Glutamatergic neuron (in vitro differentiated cells): ENCODE results near the gene SYT3. TPM values are rescaled to one million over a fixed set of nuclear protein-coding genes. Genes with fewer than 3 reads are reported as not detected.
"Not testable (repeated sequence)": the region's sequence is repeated elsewhere in the genome, so short reads cannot be mapped to it uniquely, and the experiment has no call there.

Experiments
- DNase-seq: peaks from one replicate; pipeline ENCODE4 v3.0.0; 2022
- H3K27ac Mint-ChIP-seq: one replicate; pipeline ENCODE4 v1.8.0; 2020; ENCODE audit warnings: mild to moderate bottlenecking, mixed read lengths, inconsistent platforms; ENCODE audit not compliant: unreplicated experiment
- H3K27me3 Mint-ChIP-seq: one replicate; pipeline ENCODE4 v1.8.0; 2020; ENCODE audit warnings: mild to moderate bottlenecking, moderate library complexity, mixed read lengths, inconsistent platforms; ENCODE audit not compliant: unreplicated experiment
- H3K36me3 Mint-ChIP-seq: one replicate; pipeline ENCODE4 v1.8.0; 2020; ENCODE audit warnings: mild to moderate bottlenecking, mixed read lengths, inconsistent platforms; ENCODE audit not compliant: unreplicated experiment
- H3K4me1 Mint-ChIP-seq: one replicate; pipeline ENCODE4 v1.8.0; 2020; ENCODE audit warnings: mild to moderate bottlenecking, low read depth, mixed read lengths, inconsistent platforms; ENCODE audit not compliant: unreplicated experiment
- H3K4me3 Mint-ChIP-seq: one replicate; pipeline ENCODE4 v1.8.0; 2020; ENCODE audit warnings: mild to moderate bottlenecking, mixed read lengths, inconsistent platforms; ENCODE audit not compliant: unreplicated experiment
- H3K9me3 Mint-ChIP-seq: one replicate; pipeline ENCODE4 v1.8.0; 2020; ENCODE audit warnings: mild to moderate bottlenecking, moderate library complexity, mixed read lengths, inconsistent platforms; ENCODE audit not compliant: unreplicated experiment
- CTCF ChIP-seq: fragments of 200-600 bp; sonication (generic); IDR thresholded peaks from one replicate; pipeline ENCODE4 v1.5.0; 2021; ENCODE audit not compliant: partially characterized antibody, unreplicated experiment
- total RNA-seq: library from RNA; stranded (reverse); fragmentation: NEBNext Ultra II Directional; extraction: Animal tissue kit (Norgen Biotek cat#: 25700); gene quantifications from one replicate; pipeline ENCODE4 v1.2.1, GENCODE V29; 2021; ENCODE audit not compliant: unreplicated experiment

The SYT3 gene
- total RNA-seq, 1 donor from 2014 or later: 15.6 TPM

GRCh38 chr19:50602496-50602895 lies 37.2 kb downstream of the SYT3 start:
- no peak for TF ChIP-seq CTCF
- no peak overlapping the region for H3K27ac Mint-ChIP-seq
- peaks cover 10% of the 10 kb centered on the region for H3K27me3 Mint-ChIP-seq
- H3K36me3 Mint-ChIP-seq: peaks cover 9% of the 10 kb centered on the region
- H3K4me1 Mint-ChIP-seq: no peaks in the 10 kb centered on the region
- H3K4me3 Mint-ChIP-seq: no peak overlapping the region
- DNase-seq: no peak
- peaks cover 3% of the 10 kb centered on the region for H3K9me3 Mint-ChIP-seq

DNA sequence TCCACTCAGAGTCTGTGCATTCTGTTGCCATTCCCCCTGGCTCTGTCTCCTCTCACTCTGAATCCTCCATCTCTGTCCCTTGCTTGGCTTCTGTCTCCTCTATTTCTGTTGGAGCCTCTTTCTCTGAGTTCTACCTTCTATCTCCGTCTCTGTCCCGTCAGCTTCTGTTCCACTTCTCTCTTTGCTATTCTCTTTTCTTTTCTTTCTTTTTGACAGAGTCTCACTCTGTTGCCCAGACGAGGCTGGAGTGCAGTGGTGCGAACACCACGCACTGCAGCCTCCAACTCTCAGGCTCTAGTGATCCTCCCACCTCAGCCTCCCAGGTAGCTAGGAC lies 37.6 kb downstream of the SYT3 start:
- peaks cover 5% of the 10 kb centered on the region for H3K36me3 Mint-ChIP-seq
- H3K27me3 Mint-ChIP-seq: peaks cover 8% of the 10 kb centered on the region
- peaks cover 2% of the 10 kb centered on the region for H3K9me3 Mint-ChIP-seq
- no peak overlapping the region for H3K27ac Mint-ChIP-seq
- no peak for TF ChIP-seq CTCF
- H3K4me3 Mint-ChIP-seq: no peak overlapping the region
- DNase-seq: no peak
- H3K4me1 Mint-ChIP-seq: no peaks in the 10 kb centered on the region

GRCh38 chr19:50601407-50602088 lies 38.1 kb downstream of the SYT3 start:
- no peaks in the 10 kb centered on the region for H3K4me1 Mint-ChIP-seq
- H3K9me3 Mint-ChIP-seq: peaks cover 2% of the 10 kb centered on the region
- no peak for TF ChIP-seq CTCF
- peaks cover 4% of the 10 kb centered on the region for H3K36me3 Mint-ChIP-seq
- H3K27ac Mint-ChIP-seq: no peak overlapping the region
- peaks cover 7% of the 10 kb centered on the region for H3K27me3 Mint-ChIP-seq
- DNase-seq: no peak
- H3K4me3 Mint-ChIP-seq: no peak overlapping the region

DNA sequence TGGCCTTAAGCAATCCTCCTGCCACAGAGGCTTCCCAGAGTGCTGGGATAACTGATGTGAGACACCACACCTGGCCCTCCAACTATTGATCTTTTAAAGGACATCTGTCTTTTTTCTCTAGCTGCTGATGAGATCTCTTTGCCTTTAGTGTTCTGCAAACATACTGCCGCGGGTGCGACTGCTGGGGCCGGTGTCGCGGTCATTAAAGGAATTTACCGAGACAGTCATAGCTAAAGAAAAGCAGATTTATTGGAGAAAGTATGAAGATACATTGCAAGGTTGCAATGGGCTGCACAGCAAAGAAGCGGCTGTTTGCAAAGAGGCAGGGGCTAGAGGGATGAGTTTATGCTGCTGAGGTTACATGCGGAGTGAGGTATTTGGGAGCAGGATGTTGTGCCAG lies 40.3 kb downstream of the SYT3 start:
- Mint-ChIP-seq H3K9me3 (peaks cover 3% of the 10 kb centered on the region), H3K4me1 (no peaks in the 10 kb centered on the region), H3K4me3 (no peak overlapping the region), H3K27ac (no peak overlapping the region), H3K27me3 (peaks cover 4% of the 10 kb centered on the region), H3K36me3 (peaks cover 4% of the 10 kb centered on the region)
- TF ChIP-seq CTCF: no peak
- no peak for DNase-seq

DNA sequence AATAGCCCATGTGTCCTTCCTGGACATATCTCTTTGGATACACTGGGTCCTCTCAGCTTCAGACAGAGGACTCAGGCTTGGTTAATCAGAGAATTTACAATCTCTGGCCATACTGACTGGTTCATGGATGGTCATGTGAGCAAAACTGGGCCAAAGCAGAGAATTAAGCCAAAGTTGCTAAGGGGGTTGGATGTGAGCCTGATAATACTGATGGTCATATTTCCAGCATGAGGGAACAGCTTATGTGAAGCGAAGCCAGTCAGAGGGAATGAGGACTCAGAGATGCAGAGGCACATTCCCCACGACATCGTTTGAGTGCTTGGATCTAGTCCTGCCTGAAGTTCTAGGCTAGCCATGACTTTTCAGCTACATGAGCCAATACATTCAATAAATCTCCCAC lies 49.5 kb downstream of the SYT3 start:
- H3K9me3 Mint-ChIP-seq: peaks cover 6% of the 10 kb centered on the region
- H3K4me3 Mint-ChIP-seq: no peak overlapping the region
- H3K4me1 Mint-ChIP-seq: no peaks in the 10 kb centered on the region

GRCh38 chr19:50581795-50582660 lies 57.7 kb downstream of the SYT3 start:
- not testable (repeated sequence) for H3K27me3 Mint-ChIP-seq, H3K9me3 Mint-ChIP-seq, H3K4me3 Mint-ChIP-seq, H3K36me3 Mint-ChIP-seq, DNase-seq, H3K4me1 Mint-ChIP-seq
- H3K27ac Mint-ChIP-seq: peak overlapping the region; percentile 85

More for the DNA sequence above, 49.5 kb downstream of the SYT3 start:
- Mint-ChIP-seq H3K27ac (no peak overlapping the region), H3K36me3 (no peaks in the 10 kb centered on the region), H3K27me3 (peaks cover 5% of the 10 kb centered on the region)
- no peak for DNase-seq
- no peak for TF ChIP-seq CTCF
